NCI-H446 treated with DMSO at 0.1 percent for 48 hours (cell line): ENCODE measurements around the gene FAM124A.
"Not testable (repeated sequence)": the region's sequence is repeated elsewhere in the genome, so short reads cannot be mapped to it uniquely, and the experiment has no call there.

Experiments used
- DNase-seq: peaks from one replicate; lab custom pipeline; 2025; lab: John Stamatoyannopoulos, UW

FAM124A gene

GRCh38 chr13:51270623-51271415, 48.6 kb downstream of the FAM124A start:
- DNase-seq: no peak

- DNase-seq: no peak
Observed at GRCh38 chr13:51271528-51272085, 49.4 kb downstream of the FAM124A start.

- DNase-seq: no peak
Observed at GRCh38 chr13:51275101-51275500, 52.9 kb downstream of the FAM124A start.

GRCh38 chr13:51276636-51277035, 54.4 kb downstream of the FAM124A start:
- no peak for DNase-seq

GRCh38 chr13:51277928-51278327, 55.7 kb downstream of the FAM124A start:
- no peak for DNase-seq

GRCh38 chr13:51278426-51279130, 56.4 kb downstream of the FAM124A start:
- no peak for DNase-seq

GRCh38 chr13:51280379-51280940, 58.3 kb downstream of the FAM124A start:
- no peak for DNase-seq

- no peak for DNase-seq
Observed at GRCh38 chr13:51282322-51282721, 60.1 kb downstream of the FAM124A start.

- DNase-seq: not testable (repeated sequence)
Observed at GRCh38 chr13:51282923-51283322, 60.7 kb downstream of the FAM124A start.

GRCh38 chr13:51283371-51283770, 61.2 kb downstream of the FAM124A start:
- no peak for DNase-seq

- DNase-seq: no peak
Observed at GRCh38 chr13:51284339-51284738, 62.1 kb downstream of the FAM124A start.

GRCh38 chr13:51286135-51287002, 64.2 kb downstream of the FAM124A start:
- peak; percentile 27 for DNase-seq

- DNase-seq: no peak
Observed at GRCh38 chr13:51287758-51288157, 65.6 kb downstream of the FAM124A start.

- not testable (repeated sequence) for DNase-seq
Observed at GRCh38 chr13:51288254-51288653, 66.1 kb downstream of the FAM124A start.

- no peak for DNase-seq
Observed at GRCh38 chr13:51291341-51291740, 69.1 kb downstream of the FAM124A start.

GRCh38 chr13:51292000-51292565, 69.9 kb downstream of the FAM124A start:
- DNase-seq: no peak

GRCh38 chr13:51297556-51297955, 75.4 kb downstream of the FAM124A start:
- DNase-seq: no peak

- no peak for DNase-seq
Observed at GRCh38 chr13:51298812-51299211, 76.6 kb downstream of the FAM124A start.

GRCh38 chr13:51303063-51303552, 80.9 kb downstream of the FAM124A start:
- DNase-seq: no peak

- no peak for DNase-seq
Observed at GRCh38 chr13:51303882-51304281, 81.7 kb downstream of the FAM124A start.

- no peak for DNase-seq
Observed at GRCh38 chr13:51305271-51305967, 83.2 kb downstream of the FAM124A start.
